Gastrocnemius medialis (tissue), 4 donors: ENCODE measurements around the gene CCND1.

Experiments
- POLR2A ChIP-seq, 2 donors: fragments of 450-650 bp; IDR thresholded peaks; one replicate each; pipeline ENCODE4 v1.6.1; 2017; ENCODE audit warnings: antibody characterized with exemption in 2 of 2, mild to moderate bottlenecking in 2 of 2, moderate library complexity in 2 of 2
- TF ChIP-seq, protein P1 (sequence below), 5 experiments: fragments of 450-650 bp in 3 of 5; fragments of 200-600 bp in 2 of 5; sonication (generic) in 2 of 5; IDR thresholded peaks in 4 of 5; conservative IDR thresholded peaks in 1 of 5; 1 replicate in 4 of 5; 2 replicates in 1 of 5; pipeline ENCODE4 v1.5.1; 2016 to 2019; ENCODE audit warnings: antibody characterized with exemption in 5 of 5, mild to moderate bottlenecking in 3 of 5, moderate library complexity in 3 of 5

- TF ChIP-seq, protein P1, sequence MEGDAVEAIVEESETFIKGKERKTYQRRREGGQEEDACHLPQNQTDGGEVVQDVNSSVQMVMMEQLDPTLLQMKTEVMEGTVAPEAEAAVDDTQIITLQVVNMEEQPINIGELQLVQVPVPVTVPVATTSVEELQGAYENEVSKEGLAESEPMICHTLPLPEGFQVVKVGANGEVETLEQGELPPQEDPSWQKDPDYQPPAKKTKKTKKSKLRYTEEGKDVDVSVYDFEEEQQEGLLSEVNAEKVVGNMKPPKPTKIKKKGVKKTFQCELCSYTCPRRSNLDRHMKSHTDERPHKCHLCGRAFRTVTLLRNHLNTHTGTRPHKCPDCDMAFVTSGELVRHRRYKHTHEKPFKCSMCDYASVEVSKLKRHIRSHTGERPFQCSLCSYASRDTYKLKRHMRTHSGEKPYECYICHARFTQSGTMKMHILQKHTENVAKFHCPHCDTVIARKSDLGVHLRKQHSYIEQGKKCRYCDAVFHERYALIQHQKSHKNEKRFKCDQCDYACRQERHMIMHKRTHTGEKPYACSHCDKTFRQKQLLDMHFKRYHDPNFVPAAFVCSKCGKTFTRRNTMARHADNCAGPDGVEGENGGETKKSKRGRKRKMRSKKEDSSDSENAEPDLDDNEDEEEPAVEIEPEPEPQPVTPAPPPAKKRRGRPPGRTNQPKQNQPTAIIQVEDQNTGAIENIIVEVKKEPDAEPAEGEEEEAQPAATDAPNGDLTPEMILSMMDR (IDR thresholded peaks at IDR 0.05 in 4 of 5, conservative IDR thresholded peaks at IDR 0.05 in 1 of 5) = no peak
- no peak for TF ChIP-seq POLR2A (IDR thresholded peaks at IDR 0.05)
These were observed 51.5 kb downstream of the CCND1 start for GRCh38 chr11:69692422-69692821.
